ENCODE data around the gene HPN. TPM values are rescaled to one million over a fixed set of nuclear protein-coding genes. Genes with fewer than 3 reads are reported as not detected.

The HPN gene
- total and polyA plus RNA-seq, 2 donors (not counting 3 experiments of a cell fraction or from before 2014, with no cell fraction given) = 0.10 TPM; not detected in 1

DNA sequence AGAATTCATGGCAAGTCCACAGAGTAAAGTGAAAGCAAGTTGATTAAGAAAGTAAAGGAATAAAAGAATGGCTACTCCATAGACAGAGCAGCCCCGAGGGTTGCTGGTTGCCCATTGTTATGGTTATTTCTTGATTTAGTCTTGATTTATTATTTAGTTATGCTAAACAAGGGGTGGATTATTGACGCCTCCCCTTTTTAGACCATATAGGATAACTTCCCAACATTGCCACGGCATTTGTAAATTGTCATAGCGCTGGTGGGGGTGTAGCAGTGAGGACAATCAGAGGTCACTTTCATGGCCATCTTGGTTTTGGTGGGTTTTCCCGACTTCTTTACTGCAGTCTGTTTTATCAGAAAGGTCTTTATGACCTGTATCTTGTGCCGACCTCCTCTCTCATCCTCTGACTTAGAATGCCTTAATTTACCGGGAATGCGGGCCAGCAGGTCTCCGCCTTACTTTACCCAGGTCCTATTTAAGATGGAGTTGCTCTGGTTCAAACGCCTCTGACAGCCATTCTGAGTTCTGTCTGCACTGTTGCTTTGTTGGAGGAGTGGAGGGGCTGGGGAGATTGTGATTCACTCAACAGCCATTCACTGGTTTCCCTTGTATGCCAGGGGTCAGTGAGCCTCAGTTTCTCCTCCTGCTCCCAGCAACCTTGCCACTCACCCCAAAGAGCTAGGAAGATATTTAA, 27.6 kb downstream of the HPN start:
- no peak for DNase-seq (ENCODE audit: low read depth, low spot score)
- POLR2A ChIA-PET = no interaction called here
- no peak for FAIRE-seq
- no peak overlapping the region for H3K9ac ChIP-seq (replicated peaks; ENCODE audit: extremely low read depth, insufficient read depth, low read length)
- H3K4me2 ChIP-seq (ENCODE audit: insufficient read depth, low read length) = no peak overlapping the region
- H3K36me3 ChIP-seq (ENCODE audit: control insufficient read depth in 2 of 2, extremely low read depth in 1 of 2, insufficient read depth in 2 of 2, low read length in 2 of 2) = no peaks in the 10 kb centered on the region
- intact Hi-C loops (cut with micrococcal nuclease) (no loop called here), dilution Hi-C loops (cut with MboI; ENCODE audit: extremely low pct_ligation_motif_present, low sequenced_read_pairs) (no loop called here)
- H3K79me2 ChIP-seq (ENCODE audit: control insufficient read depth, insufficient read depth, low read length) = no peaks in the 10 kb centered on the region
- no peak overlapping the region for H2AFZ ChIP-seq (ENCODE audit: low read depth, low read length)
- CTCF ChIA-PET = interaction anchor here (1.0 to 1.5 kb wide), 4 partner anchors 18 to 426 kb away, joined by 3 to 7 read pairs (median 6); no protein-coding TSS in a partner anchor
- no TSS peak for BruUV-seq (replicated peaks)
- no peaks in the 10 kb centered on the region for H3K9me1 ChIP-seq (replicated peaks; ENCODE audit: control insufficient read depth, extremely low read depth, insufficient read depth, low read length)
- H3K4me3 ChIP-seq (replicated peaks in 1 of 3; ENCODE audit: insufficient read depth in 1 of 3, low read depth in 1 of 3, low read length in 3 of 3) = no peak overlapping the region
- H4K20me1 ChIP-seq (replicated peaks; ENCODE audit: control insufficient read depth, extremely low read depth, insufficient read depth, low read length) = no peaks in the 10 kb centered on the region
- H3K27me3 ChIP-seq (ENCODE audit: control insufficient read depth in 2 of 2, insufficient read depth in 2 of 2, low read length in 2 of 2) = no peaks in the 10 kb centered on the region
- H3K27ac ChIP-seq (ENCODE audit: insufficient read depth, low read depth, low read length) = no peak overlapping the region
- TF ChIP-seq MAX (IDR thresholded peaks at IDR 0.05; ENCODE audit: insufficient read depth, insufficient read length) = no peak
- no peak for TF ChIP-seq POLR2AphosphoS5 (IDR thresholded peaks at IDR 0.05; ENCODE audit: insufficient read depth, low read depth, low read length)
- no peak for TF ChIP-seq JUN (IDR thresholded peaks at IDR 0.05; ENCODE audit: borderline replicate concordance, insufficient read depth, insufficient read length, low read depth)
- no peak for TF ChIP-seq GATA2 (IDR thresholded peaks at IDR 0.05; ENCODE audit: insufficient read depth, insufficient read length, low read depth, low read length)
- no peak for TF ChIP-seq FOS (IDR thresholded peaks at IDR 0.05; ENCODE audit: borderline replicate concordance, insufficient read depth, low read length)
- TF ChIP-seq EZH2 (IDR thresholded peaks at IDR 0.05; ENCODE audit: borderline replicate concordance, low read depth, low read length, severe bottlenecking) = no peak
- TF ChIP-seq CTCF (IDR thresholded peaks at IDR 0.05; ENCODE audit: extremely low read depth in 1 of 2, insufficient read depth in 1 of 2, low read depth in 1 of 2, low read length in 2 of 2) = no peak
- TF ChIP-seq MYC (IDR thresholded peaks at IDR 0.05; ENCODE audit: low read depth, low read length) = no peak
- no peak for TF ChIP-seq POLR2A (IDR thresholded peaks at IDR 0.05; ENCODE audit: low read depth, low read length)
- H3K4me1 ChIP-seq (ENCODE audit: control insufficient read depth, extremely low read depth, insufficient read depth, low read length) = no peaks in the 10 kb centered on the region
- no peaks in the 10 kb centered on the region for H3K9me3 ChIP-seq (replicated peaks; ENCODE audit: control insufficient read depth, insufficient read depth, low read length)
